Nephron progenitor cell (in vitro differentiated cells): ENCODE data around the gene LINGO4.

Source experiments
- DNase-seq: peaks from one replicate; pipeline ENCODE4 v3.0.0; 2021
- H3K27ac Mint-ChIP-seq: 2 replicates; pipeline ENCODE4 v1.8.0; 2021; ENCODE audit warnings: mild to moderate bottlenecking, moderate library complexity, mixed read lengths
- H3K27me3 Mint-ChIP-seq: 2 replicates; pipeline ENCODE4 v1.8.0; 2021; ENCODE audit warnings: mild to moderate bottlenecking, low read depth, mixed read lengths; ENCODE audit not compliant: poor library complexity
- H3K36me3 Mint-ChIP-seq: 2 replicates; pipeline ENCODE4 v1.8.0; 2021; ENCODE audit warnings: low read depth, mixed read lengths
- H3K4me1 Mint-ChIP-seq: 2 replicates; pipeline ENCODE4 v1.8.0; 2021; ENCODE audit warnings: mixed read lengths
- H3K4me3 Mint-ChIP-seq: 2 replicates; pipeline ENCODE4 v1.8.0; 2021; ENCODE audit warnings: mild to moderate bottlenecking, moderate library complexity, mixed read lengths
- H3K9me3 Mint-ChIP-seq: 2 replicates; pipeline ENCODE4 v1.8.0; 2021; ENCODE audit warnings: mild to moderate bottlenecking, moderate library complexity, mixed read lengths
- CTCF ChIP-seq: fragments of 200-600 bp; sonication (generic); IDR thresholded peaks from 2 replicates; pipeline ENCODE4 v1.5.0; 2021; ENCODE audit warnings: antibody characterized with exemption

Gene LINGO4

GRCh38 chr1:151837197-151837596 is 32.0 kb upstream of the LINGO4 start:
- no peak for DNase-seq
- no peak for TF ChIP-seq CTCF
- Mint-ChIP-seq H3K4me3 (peak overlapping the region; percentile 78), H3K27me3 (peaks cover 79% of the 10 kb centered on the region), H3K27ac (no peak overlapping the region), H3K4me1 (peaks cover 30% of the 10 kb centered on the region), H3K36me3 (no peaks in the 10 kb centered on the region), H3K9me3 (no peaks in the 10 kb centered on the region)

- peaks cover 39% of the 10 kb centered on the region for H3K4me1 Mint-ChIP-seq
- H3K4me3 Mint-ChIP-seq: no peak overlapping the region
- no peak for TF ChIP-seq CTCF
- peaks cover 63% of the 10 kb centered on the region for H3K27me3 Mint-ChIP-seq
- DNase-seq: no peak
- no peaks in the 10 kb centered on the region for H3K36me3 Mint-ChIP-seq
- no peaks in the 10 kb centered on the region for H3K9me3 Mint-ChIP-seq
- no peak overlapping the region for H3K27ac Mint-ChIP-seq
Measured at GRCh38 chr1:151835596-151835995, 30.4 kb upstream of the LINGO4 start.

GRCh38 chr1:151834239-151834638 is 29.0 kb upstream of the LINGO4 start:
- no peaks in the 10 kb centered on the region for H3K36me3 Mint-ChIP-seq
- no peak overlapping the region for H3K27ac Mint-ChIP-seq
- H3K9me3 Mint-ChIP-seq: no peaks in the 10 kb centered on the region
- H3K27me3 Mint-ChIP-seq: peaks cover 49% of the 10 kb centered on the region
- peaks cover 41% of the 10 kb centered on the region for H3K4me1 Mint-ChIP-seq
- H3K4me3 Mint-ChIP-seq: no peak overlapping the region
- no peak for DNase-seq
- no peak for TF ChIP-seq CTCF

GRCh38 chr1:151833172-151833900 is 28.1 kb upstream of the LINGO4 start:
- Mint-ChIP-seq H3K9me3 (no peaks in the 10 kb centered on the region), H3K4me3 (no peak overlapping the region), H3K27ac (no peak overlapping the region), H3K27me3 (peaks cover 46% of the 10 kb centered on the region), H3K36me3 (no peaks in the 10 kb centered on the region), H3K4me1 (peaks cover 50% of the 10 kb centered on the region)
- TF ChIP-seq CTCF: no peak
- DNase-seq: no peak

GRCh38 chr1:151832318-151832980 is 27.2 kb upstream of the LINGO4 start:
- TF ChIP-seq CTCF: no peak
- no peaks in the 10 kb centered on the region for H3K36me3 Mint-ChIP-seq
- DNase-seq: no peak
- no peak overlapping the region for H3K4me3 Mint-ChIP-seq
- peaks cover 39% of the 10 kb centered on the region for H3K27me3 Mint-ChIP-seq
- H3K9me3 Mint-ChIP-seq: no peaks in the 10 kb centered on the region
- H3K27ac Mint-ChIP-seq: no peak overlapping the region
- H3K4me1 Mint-ChIP-seq: peaks cover 55% of the 10 kb centered on the region

- no peak for DNase-seq
- TF ChIP-seq CTCF: no peak
- Mint-ChIP-seq H3K27me3 (peaks cover 33% of the 10 kb centered on the region), H3K36me3 (no peaks in the 10 kb centered on the region), H3K27ac (no peak within 1 kb of the TSS), H3K9me3 (no peaks in the 10 kb centered on the region), H3K4me3 (no peak within 1 kb of the TSS), H3K4me1 (peaks cover 53% of the 10 kb centered on the region)
Measured at GRCh38 chr1:151831605-151832004, 26.4 kb upstream of the LINGO4 start, which contains the start of gene RORC. Gene RORC, minus strand, starts transcription at chr1:151831802. Its CDS starts 38 bp downstream, at chr1:151831764.
